ENCODE data around the gene FNDC3A. TPM values are rescaled to one million over a fixed set of nuclear protein-coding genes. Genes with fewer than 3 reads are reported as not detected.
"Not testable (repeated sequence)": the region's sequence is repeated elsewhere in the genome, so short reads cannot be mapped to it uniquely, and the experiment has no call there.

Gene FNDC3A
- total and polyA plus RNA-seq, 8 donors = 13.0 to 131 (median 26.2) TPM

DNA sequence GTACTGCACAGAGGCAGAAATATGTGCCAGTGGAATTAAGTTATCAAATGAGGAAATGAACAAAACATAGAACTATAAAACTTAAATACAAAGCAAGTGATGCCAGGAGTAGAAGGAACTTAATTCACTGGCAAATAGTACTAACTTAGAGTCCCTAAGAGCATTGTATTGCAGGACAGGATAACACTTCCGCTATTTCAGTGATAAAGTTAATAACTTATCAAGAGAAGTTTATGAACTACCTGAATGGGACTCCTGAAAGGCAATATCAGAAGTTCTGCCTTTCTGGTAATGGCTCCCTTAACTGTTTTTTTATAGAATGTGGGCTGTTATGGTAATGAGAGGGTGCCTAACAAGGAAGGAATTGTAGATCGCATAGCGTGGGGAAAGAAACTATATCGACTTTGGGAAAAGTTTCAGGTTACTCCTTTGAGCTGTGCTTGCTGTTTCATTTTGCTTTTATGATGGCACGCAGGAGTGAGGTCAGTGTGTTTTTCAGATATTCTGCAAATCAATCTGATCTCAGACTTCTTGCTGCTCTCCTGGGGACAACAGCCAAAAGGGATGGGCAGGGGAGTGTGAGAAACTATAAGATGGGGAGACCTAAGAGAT lies 149.1 kb downstream of the FNDC3A start:
- TF ChIP-seq POLR2AphosphoS5 (IDR thresholded peaks at IDR 0.05) (no peak), POLR2A (IDR thresholded peaks at IDR 0.05) (no peak), EP300 (IDR thresholded peaks at IDR 0.05) (no peak)
- TF ChIP-seq, protein P1, sequence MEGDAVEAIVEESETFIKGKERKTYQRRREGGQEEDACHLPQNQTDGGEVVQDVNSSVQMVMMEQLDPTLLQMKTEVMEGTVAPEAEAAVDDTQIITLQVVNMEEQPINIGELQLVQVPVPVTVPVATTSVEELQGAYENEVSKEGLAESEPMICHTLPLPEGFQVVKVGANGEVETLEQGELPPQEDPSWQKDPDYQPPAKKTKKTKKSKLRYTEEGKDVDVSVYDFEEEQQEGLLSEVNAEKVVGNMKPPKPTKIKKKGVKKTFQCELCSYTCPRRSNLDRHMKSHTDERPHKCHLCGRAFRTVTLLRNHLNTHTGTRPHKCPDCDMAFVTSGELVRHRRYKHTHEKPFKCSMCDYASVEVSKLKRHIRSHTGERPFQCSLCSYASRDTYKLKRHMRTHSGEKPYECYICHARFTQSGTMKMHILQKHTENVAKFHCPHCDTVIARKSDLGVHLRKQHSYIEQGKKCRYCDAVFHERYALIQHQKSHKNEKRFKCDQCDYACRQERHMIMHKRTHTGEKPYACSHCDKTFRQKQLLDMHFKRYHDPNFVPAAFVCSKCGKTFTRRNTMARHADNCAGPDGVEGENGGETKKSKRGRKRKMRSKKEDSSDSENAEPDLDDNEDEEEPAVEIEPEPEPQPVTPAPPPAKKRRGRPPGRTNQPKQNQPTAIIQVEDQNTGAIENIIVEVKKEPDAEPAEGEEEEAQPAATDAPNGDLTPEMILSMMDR (IDR thresholded peaks at IDR 0.05) = no peak
- Histone ChIP-seq H3K27ac (peak overlapping the region in 1 of 5 donors; percentile 45), H3K4me3 (no peak overlapping the region), H3K9me3 (no peaks in the 10 kb centered on the region), H3K36me3 (peaks cover 0 to 6% (median under 1%) of the 10 kb centered on the region in 4 donors), H3K27me3 (no peaks in the 10 kb centered on the region), H3K4me1 (peaks cover 0 to 41% (median 4%) of the 10 kb centered on the region in 4 donors)
- no peak for DNase-seq
- intact Hi-C loops (cut with DNase I; ENCODE audit: low total_unique reads) = no loop called here
- WGBS, 5 donors = 42 to 60% (median 57%) methylated on average over 5 of the region's 5 CpGs

- WGBS, 5 donors = 38 to 64% (median 44%) methylated on average over 2 of the region's 2 CpGs
- H3K36me3 ChIP-seq = peaks cover under 1 to 9% (median 5%) of the 10 kb centered on the region in 4 donors
- no peak for TF ChIP-seq POLR2A (IDR thresholded peaks at IDR 0.05)
- TF ChIP-seq POLR2AphosphoS5 (IDR thresholded peaks at IDR 0.05) = no peak
- no peak for TF ChIP-seq EP300 (IDR thresholded peaks at IDR 0.05)
- TF ChIP-seq, protein P1 (IDR thresholded peaks at IDR 0.05) = no peak
- H3K4me3 ChIP-seq = no peak overlapping the region
- H3K9me3 ChIP-seq = no peaks in the 10 kb centered on the region
- DNase-seq = no peak
- intact Hi-C loops (cut with DNase I; ENCODE audit: low total_unique reads) = no loop called here
- no peaks in the 10 kb centered on the region for H3K27me3 ChIP-seq
- H3K4me1 ChIP-seq = peaks cover 0 to 41% (median 4%) of the 10 kb centered on the region in 4 donors
- no peak overlapping the region for H3K27ac ChIP-seq
These were observed 150.3 kb downstream of the FNDC3A start for GRCh38 chr13:49125964-49126524.

DNA sequence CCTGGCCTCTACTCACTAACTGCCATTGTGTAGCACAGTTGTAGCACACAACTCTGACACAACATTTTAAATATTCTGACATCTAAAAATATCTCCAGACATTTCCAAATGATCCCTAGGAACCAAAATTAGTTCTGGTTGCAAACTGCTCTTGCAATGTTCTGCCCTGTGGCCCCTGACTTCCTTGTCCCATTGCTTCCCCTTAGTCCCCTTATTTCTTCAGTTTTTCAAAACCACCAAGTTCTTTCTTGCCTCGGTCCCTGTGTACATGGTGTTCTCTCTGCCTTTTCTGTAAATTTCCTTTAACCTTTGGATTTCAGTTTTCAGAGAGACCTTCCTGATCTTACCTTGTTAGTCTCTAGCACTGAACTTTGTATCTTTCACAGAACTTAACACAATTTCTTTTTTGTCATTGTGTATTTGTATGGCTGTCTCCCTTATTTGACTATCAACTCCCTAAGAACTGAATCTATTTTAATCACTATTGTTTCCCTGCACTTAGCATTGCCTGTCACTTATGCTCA lies 156.8 kb downstream of the FNDC3A start:
- peaks cover 0 to 20% (median 5%) of the 10 kb centered on the region in 4 donors for H3K4me1 ChIP-seq
- H3K9me3 ChIP-seq = no peaks in the 10 kb centered on the region
- 83 to 93% (median 90%) methylated on average over 1 of the region's 1 CpG for WGBS, 5 donors
- intact Hi-C loops (cut with DNase I; ENCODE audit: low total_unique reads) = no loop called here
- TF ChIP-seq, protein P1 (IDR thresholded peaks at IDR 0.05) = no peak
- TF ChIP-seq POLR2AphosphoS5 (IDR thresholded peaks at IDR 0.05) = no peak
- no peak for TF ChIP-seq EP300 (IDR thresholded peaks at IDR 0.05)
- no peak for DNase-seq
- peaks cover 24 to 57% (median 54%) of the 10 kb centered on the region in 4 donors for H3K36me3 ChIP-seq
- no peak overlapping the region for H3K27ac ChIP-seq
- H3K4me3 ChIP-seq = no peak overlapping the region
- no peaks in the 10 kb centered on the region for H3K27me3 ChIP-seq

DNA sequence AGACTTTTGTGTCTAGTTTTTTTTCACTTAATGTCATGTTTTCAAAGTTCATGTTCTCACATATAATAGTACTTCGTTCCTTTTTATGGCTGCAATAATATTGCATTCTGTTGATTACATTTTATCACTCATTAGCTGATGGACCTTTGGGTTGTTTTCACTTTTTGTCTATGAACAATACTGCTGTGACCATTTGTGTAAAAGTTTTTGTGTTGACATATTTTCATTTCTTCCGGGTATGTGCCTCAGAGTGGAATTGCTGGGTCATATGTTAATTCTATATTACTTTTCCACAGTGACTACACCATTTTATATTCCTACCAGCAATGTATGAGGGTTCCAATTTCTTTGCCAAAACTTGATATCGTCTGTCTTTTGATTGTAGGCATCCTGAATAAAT lies 158.6 kb downstream of the FNDC3A start:
- Histone ChIP-seq H3K4me1 (peaks cover 0 to 10% (median 2%) of the 10 kb centered on the region in 4 donors), H3K36me3 (peaks cover 24 to 69% (median 68%) of the 10 kb centered on the region in 4 donors), H3K4me3 (no peak overlapping the region), H3K9me3 (no peaks in the 10 kb centered on the region), H3K27ac (no peak overlapping the region), H3K27me3 (no peaks in the 10 kb centered on the region)
- WGBS, 5 donors = 92 to 98% (median 96%) methylated on average over 3 of the region's 3 CpGs
- TF ChIP-seq, protein P1 (IDR thresholded peaks at IDR 0.05) = no peak
- no peak for TF ChIP-seq POLR2A (IDR thresholded peaks at IDR 0.05)
- TF ChIP-seq POLR2AphosphoS5 (IDR thresholded peaks at IDR 0.05) = no peak
- no peak for TF ChIP-seq EP300 (IDR thresholded peaks at IDR 0.05)
- DNase-seq = no peak
- intact Hi-C loops (cut with DNase I; ENCODE audit: low total_unique reads) = no loop called here

DNA sequence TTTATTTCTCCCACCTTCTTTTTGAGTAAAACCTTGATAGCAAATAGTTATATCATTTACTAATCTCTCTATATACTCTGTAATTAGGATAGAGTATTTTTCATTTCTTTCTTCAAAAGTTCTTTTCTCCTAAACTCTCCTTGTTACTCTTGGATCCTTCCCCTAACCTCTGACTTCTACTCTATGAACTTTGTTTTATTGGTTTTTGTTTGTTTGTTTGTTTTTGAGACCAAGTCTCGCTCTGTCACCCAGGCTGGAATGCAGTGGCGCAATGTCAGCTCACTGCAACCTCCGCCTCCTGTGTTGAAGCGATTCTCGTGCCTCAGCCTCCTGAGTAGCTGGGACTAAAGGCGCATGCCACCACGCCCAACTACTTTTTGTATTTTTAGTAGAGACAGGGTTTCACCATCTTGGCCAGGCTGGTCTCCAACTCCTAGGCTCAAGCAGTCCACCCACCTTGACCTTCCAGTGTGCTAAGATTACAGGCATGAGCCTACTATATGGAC lies 161.5 kb downstream of the FNDC3A start:
- intact Hi-C loops (cut with DNase I; ENCODE audit: low total_unique reads); H3K9me3 ChIP-seq; H3K4me3 ChIP-seq; H3K27ac ChIP-seq; H3K27me3 ChIP-seq; DNase-seq: not testable (repeated sequence)
- peaks cover 22 to 79% (median 69%) of the 10 kb centered on the region in 4 donors for H3K36me3 ChIP-seq
- WGBS, 5 donors = 94 to 98% (median 97%) methylated on average over 7 of the region's 7 CpGs
- peaks cover 0 to 10% (median 0%) of the 10 kb centered on the region in 4 donors for H3K4me1 ChIP-seq

All from stomach (tissue), 9 donors.